HG02798 (cell line): ENCODE measurements around the gene SAMD8.
A peak's percentile ranks its signal among the peaks of the same experiment; 100 is the strongest.
"Not testable (repeated sequence)": the region's sequence is repeated elsewhere in the genome, so short reads cannot be mapped to it uniquely, and the experiment has no call there.

ENCODE experiments used
- ATAC-seq: cut with Tn5 transposase; IDR thresholded peaks from one replicate; pipeline ENCODE4 v1.9.1; 2021; ENCODE audit warnings: mild to moderate bottlenecking; ENCODE audit not compliant: unreplicated experiment, poor library complexity

The SAMD8 gene

DNA sequence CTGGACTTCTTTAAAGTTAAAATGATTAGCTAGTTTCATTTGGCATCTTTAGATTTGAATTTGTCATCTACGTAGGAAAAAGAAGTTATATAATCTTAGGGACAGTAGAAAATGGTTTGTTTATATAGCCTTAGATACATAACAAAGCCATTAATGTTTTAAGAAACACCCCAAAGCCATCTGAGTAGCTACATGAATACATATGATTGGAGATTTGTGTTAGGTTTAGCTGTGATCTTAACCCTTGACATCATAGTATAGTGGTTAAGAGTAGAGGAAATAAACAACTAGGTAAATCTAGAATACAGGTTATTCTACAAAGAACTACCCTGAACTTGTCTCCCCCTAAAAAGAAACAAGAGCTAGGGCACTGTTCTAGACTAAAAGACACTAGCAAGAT, 18.1 kb downstream of the SAMD8 start:
- ATAC-seq: no peak

- ATAC-seq: not testable (repeated sequence)
Measured at GRCh38 chr10:75133701-75134100, 22.2 kb downstream of the SAMD8 start.

- ATAC-seq: no peak
Measured at GRCh38 chr10:75136346-75136745, 24.9 kb downstream of the SAMD8 start.

GRCh38 chr10:75137533-75138438, 26.3 kb downstream of the SAMD8 start:
- no peak for ATAC-seq

DNA sequence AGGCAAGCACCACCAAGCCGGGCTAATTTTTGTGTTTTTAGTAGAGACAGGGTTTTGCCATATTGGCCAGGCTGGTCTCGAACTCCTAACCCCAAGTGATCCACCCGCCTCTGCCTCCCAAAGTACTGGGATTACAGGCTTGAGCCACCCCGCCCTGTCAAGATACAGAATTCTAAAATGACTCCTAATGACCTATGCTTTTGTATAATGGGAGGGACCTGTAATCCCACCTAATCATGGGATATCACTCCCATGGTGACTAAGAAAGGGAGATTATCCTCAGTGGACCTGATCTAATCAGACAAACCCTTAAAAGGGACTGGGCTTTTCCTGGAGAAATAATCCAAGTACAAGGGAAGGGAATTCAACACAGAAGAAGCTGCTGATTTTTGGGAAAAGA, 28.8 kb downstream of the SAMD8 start:
- ATAC-seq: no peak

DNA sequence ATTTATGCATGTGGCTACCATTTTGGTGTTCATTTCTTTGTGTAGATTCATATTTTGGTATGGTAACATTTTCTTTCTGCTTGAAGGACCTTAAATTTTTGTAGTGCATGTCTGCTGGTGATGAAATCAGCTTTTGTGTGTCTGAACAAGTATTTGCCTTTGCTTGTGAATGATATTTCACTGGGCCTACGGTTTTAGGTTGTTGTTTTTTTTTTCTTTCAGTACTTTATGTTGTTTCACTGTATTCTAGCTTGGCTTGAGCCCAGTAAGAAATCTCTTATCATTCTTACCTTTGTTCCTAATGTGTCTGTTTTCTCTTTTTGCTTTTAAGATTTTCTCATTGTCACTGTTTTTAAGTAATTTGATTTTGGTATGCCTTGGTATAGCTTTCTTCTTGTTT, 31.9 kb downstream of the SAMD8 start:
- ATAC-seq: no peak

DNA sequence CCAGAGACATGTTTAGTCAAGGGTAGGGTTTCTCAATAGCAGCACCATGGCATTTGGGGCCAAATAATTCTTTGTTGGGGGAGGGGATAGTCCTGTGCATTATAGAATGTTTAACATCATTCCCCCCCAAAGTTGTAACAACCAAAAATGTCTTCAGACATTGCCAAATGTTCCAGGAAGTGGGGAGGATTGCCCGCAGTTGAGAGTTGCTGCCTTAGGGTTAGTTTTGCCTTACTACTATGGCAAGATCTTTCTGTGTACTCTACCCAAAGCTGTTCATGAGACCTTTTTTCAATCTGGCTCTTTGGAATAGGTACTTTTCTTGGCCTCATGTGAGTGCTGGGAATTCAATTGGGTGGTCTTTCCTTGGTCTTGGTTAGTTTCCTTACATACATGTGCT, 34.1 kb downstream of the SAMD8 start:
- ATAC-seq: no peak

DNA sequence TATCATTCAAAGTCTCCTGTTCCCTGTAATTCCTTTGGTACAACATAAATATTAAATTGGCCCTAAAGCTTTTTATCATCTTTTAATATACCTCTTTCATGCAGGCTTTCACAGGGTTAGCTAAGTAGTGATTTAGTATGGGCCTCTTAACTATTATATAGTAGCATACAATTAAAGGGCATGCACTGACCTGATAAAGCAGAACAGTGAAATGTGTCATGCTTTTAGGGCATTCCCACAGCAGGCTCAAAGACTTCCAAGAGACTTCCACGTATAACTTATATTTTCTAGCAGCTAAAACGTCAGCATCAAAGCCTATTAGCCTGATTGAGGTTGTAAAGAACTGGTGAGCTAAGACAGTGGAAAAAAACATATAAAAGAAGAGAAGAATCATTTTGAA, 35.3 kb downstream of the SAMD8 start:
- no peak for ATAC-seq

GRCh38 chr10:75150656-75151055, 39.2 kb downstream of the SAMD8 start:
- ATAC-seq: no peak

- no peak for ATAC-seq
Measured at GRCh38 chr10:75159519-75159918, 48.1 kb downstream of the SAMD8 start.

GRCh38 chr10:75165684-75166622, 54.5 kb downstream of the SAMD8 start:
- ATAC-seq: peak; percentile 90

GRCh38 chr10:75166623-75166972, 55.1 kb downstream of the SAMD8 start:
- peak; percentile 22 for ATAC-seq

DNA sequence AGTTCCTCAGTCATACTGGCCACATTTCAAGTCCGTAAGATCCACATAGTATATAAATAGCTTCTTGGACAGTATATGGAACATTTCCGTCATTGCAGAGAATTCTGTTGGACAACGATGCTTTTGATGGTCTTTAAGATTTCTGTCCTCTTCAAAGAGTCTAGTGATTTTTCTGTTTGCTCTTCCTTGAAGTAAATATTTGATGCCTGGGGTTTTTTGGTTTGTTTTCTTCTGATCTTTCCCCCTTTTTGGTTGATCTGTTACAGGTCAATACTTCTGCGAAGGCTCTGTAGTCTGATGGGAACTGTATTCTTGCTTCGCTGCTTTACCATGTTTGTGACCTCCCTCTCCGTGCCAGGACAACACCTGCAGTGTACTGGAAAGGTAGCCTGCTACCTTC, 56.8 kb downstream of the SAMD8 start:
- ATAC-seq: no peak

- no peak for ATAC-seq
Measured at GRCh38 chr10:75170215-75170614, 58.8 kb downstream of the SAMD8 start.

- no peak for ATAC-seq
Measured at GRCh38 chr10:75175046-75175445, 63.6 kb downstream of the SAMD8 start.

DNA sequence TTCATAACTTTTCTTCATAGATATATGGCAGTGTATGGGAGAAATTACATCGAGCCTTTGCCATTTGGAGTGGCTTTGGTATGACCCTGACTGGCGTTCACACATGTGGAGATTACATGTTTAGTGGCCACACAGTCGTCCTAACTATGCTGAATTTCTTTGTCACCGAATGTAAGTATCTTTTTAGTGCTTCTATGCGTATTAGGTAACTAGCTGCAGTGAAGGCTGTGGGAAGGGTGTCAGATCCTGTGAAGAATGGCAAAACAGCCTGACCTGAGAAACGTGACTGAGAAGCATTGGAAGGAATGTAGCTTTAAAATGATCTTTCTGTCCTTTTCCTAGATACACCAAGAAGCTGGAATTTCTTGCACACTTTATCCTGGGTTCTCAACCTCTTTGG, 64.6 kb downstream of the SAMD8 start:
- ATAC-seq: no peak

DNA sequence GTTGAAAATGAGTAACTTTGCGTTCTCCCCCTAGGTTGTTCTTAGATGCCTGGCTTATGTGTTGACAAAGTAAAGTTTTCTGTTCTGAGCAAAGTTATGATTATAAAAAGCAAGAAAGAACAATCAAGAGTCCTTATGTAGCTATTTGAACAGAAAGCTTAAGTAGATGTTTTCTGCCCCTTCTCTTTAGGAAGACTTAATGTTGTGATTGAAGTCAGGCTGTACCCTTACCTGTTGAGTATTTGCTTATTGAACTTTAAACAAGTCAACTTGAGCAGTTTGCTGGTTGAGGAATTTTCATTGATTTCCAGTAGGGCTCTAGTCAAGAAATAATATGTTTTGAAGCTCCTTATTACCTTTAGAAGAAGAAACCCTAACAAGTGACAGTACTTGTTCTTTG, 65.3 kb downstream of the SAMD8 start:
- ATAC-seq: no peak

DNA sequence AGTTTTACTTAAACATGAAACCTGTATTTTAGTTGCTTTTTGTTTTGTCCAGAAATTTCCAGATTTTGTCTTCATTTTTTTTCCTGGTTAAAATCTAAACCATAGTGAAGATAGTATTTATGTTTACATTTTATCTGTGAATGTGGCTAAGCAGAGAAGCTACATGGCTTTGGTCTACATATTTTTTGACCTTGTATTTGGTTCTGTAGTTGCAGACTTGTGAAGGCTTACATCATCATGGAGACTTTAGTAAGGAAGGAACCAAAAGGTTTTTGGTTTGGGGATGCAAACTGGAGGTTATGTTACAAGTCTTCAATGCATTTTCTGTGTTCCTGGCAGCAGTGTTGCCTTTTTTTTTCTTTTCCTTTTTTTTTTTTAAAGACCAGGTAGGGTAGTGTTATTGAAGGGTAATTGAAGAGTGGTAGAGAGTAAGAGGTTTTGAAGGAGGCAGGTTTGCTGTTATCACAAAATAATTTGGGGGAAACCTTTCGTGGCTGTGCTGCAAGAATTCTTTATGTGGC, 68.3 kb downstream of the SAMD8 start:
- ATAC-seq: no peak

DNA sequence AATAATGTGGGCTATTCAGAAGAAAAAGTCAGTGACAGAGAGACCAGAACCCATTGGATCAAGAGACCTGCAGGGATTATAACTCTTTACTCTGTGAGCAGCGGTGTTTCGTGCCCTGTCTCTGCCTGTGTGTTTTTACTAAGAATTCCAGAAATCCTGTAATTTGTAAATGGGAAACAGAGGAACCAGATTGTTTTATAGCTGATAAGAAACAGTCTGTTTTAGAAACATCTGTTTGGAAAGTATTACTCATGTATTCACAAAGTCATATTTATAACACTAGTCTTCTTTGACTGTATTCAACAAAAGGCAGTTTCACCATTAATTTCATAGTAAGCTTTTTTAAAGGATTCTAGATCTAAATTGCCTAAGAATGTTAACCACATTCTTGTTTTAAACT, 69.1 kb downstream of the SAMD8 start:
- ATAC-seq: no peak

DNA sequence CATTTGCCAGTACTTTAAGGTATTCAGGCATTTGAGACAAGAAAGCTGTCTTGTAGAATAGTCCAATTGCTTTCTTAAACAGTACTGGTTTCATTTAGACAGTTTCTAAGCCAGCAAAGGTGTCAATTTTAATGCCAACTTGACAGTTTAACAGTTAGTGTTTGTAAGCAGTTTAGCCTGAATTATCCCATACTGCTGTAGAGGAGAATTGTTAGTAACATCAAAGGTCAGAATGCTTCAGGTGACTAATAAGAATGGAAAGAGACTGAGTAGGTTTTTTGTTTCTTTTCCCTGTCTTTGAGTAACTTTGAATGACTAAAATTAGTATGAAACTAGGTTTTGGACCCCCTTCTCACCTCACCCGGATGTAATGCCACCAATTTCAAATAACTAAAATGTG, 69.6 kb downstream of the SAMD8 start:
- no peak for ATAC-seq

DNA sequence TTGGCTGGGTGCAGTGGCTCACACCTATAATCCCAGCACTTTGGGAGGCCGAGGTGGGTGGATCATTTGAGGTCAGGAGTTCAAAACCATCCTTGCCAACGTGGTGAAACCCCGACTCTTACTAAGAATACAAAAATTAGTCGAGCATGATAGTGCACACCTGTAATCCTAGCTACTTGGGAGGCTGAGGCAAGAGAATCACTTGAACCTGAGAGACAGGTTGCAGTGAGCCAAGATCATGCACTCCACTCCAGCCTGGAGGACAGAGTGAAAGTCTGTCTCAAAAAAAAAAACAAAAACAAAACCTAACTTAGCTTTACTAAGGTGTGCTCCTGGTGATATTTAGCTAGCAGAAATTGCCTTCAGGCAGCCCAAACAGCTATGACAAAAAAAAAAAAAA, 74.9 kb downstream of the SAMD8 start:
- no peak for ATAC-seq
